ENCODE measurements around the gene MAP3K19. TPM values are rescaled to one million over a fixed set of nuclear protein-coding genes. Genes with fewer than 3 reads are reported as not detected.

MAP3K19 gene
- total RNA-seq, 1 donor: not detected

- no peak overlapping the region for H3K4me3 ChIP-seq (ENCODE audit: low read depth, low read length)
- DNase-seq (ENCODE audit: low read depth): no peak
- no peak for TF ChIP-seq CTCF (IDR thresholded peaks at IDR 0.05; ENCODE audit: insufficient read depth, low read length)
Measured at GRCh38 chr2:135010200-135010942, 36.9 kb downstream of the MAP3K19 start.

GRCh38 chr2:135009339-135009738, 37.9 kb downstream of the MAP3K19 start:
- DNase-seq (ENCODE audit: low read depth): no peak
- TF ChIP-seq CTCF (IDR thresholded peaks at IDR 0.05; ENCODE audit: insufficient read depth, low read length): no peak
- no peak overlapping the region for H3K4me3 ChIP-seq (ENCODE audit: low read depth, low read length)

DNA sequence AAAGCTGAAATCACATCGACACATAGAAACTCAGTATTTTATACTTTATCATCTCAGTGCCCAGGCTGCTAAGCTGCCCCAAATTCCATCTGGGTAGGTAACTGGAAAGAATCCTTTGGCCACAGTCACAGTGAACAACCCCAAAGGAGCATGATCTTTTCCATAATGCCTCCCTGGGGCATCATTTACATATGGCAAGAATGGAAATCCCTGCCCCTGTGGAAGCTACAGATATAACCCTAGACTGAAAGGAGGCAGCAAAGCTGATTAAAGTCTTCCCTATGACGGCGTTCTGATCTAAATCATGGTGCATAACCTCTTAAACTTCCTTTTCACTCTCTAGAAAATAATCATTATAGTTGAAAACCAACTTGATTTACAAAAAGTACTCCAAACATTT, 41.5 kb downstream of the MAP3K19 start:
- H3K4me3 ChIP-seq (ENCODE audit: low read depth, low read length): no peak overlapping the region
- no peak for DNase-seq (ENCODE audit: low read depth)
- TF ChIP-seq CTCF (IDR thresholded peaks at IDR 0.05; ENCODE audit: insufficient read depth, low read length): no peak

DNA sequence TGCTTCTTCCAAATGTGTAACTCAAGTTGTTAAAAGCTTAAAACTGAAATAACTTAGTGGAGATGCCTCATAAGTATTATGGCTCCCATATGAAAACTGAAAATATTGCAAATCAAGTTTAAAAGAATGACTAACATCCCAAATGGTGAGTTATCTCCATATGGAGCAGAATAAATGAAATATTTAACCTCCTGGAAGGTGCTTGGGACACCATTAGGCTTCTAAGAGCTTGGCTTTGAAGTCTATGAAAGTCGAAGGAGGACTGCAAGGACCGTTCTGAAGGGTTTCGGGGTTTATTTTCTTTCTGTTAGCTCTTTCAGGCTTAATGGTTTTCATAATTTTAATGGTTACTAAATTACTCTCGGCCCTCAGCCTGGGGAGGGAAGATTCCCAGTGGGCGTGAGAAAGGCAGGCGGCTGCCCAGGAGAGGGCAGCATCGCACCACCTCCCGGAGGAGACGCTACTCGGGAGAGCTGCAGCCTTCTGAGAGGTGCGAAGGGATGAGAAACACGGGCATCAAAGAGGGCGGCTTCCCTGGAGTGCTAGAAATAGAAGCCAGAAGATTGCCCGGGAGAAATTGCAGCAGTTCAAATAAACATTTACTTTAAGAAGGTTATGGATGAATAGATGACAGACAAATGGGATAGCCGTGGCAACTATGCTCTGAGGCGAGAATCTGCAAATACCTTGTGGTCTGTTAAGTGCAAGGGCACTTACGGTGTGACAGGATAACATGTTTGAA, 43.1 kb downstream of the MAP3K19 start:
- DNase-seq (ENCODE audit: low read depth): peak; percentile 68
- no peak overlapping the region for H3K4me3 ChIP-seq (ENCODE audit: low read depth, low read length)
- peak; percentile 97 for TF ChIP-seq CTCF (IDR thresholded peaks at IDR 0.05; ENCODE audit: insufficient read depth, low read length)

DNA sequence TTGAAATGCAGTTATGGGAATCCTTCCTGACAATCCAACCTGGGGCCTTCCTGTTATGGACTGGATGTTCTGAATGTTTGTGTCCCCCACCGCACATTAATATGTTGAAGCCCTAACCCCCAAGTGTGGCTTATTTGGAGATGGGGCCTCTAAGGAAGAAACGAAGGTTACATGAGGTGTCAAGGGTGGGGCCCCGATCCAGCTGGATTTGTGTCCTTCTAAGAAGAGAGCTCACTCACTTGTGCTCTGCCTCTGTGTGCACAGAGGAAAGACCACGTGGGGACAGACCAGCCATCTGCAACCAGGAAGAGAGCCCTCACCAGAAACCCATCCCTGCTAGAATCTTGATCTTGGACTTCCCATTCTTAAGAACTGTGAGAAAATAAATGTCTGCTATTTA, 44.4 kb downstream of the MAP3K19 start:
- no peak for DNase-seq (ENCODE audit: low read depth)
- H3K4me3 ChIP-seq (ENCODE audit: low read depth, low read length): no peak overlapping the region
- no peak for TF ChIP-seq CTCF (IDR thresholded peaks at IDR 0.05; ENCODE audit: insufficient read depth, low read length)

DNA sequence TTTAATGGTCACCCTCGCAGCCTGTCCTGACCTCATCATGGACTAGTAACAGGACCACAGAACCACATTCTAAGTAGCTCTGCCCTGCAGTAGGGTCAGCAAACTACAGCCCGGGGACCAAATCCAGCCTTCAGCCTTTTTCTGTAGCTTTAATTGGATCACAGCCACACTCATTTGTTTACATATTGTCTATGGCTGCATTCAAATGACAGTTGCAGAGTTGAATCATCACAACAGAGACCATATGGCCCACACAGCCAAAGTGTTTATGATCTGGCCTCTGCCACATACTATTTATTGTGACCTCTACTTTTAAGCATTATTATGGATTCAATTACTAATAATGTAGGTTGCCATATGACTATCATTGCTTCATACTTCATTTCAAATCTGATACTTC, 47.7 kb downstream of the MAP3K19 start:
- no peak for TF ChIP-seq CTCF (IDR thresholded peaks at IDR 0.05; ENCODE audit: insufficient read depth, low read length)
- H3K4me3 ChIP-seq (ENCODE audit: low read depth, low read length): no peak overlapping the region
- DNase-seq (ENCODE audit: low read depth): no peak

Data from fibroblast of the aortic adventitia (primary cell).